Gastrocnemius medialis (tissue), 4 donors: Measurements from ENCODE around the gene SLC35D3. TPM values are rescaled to one million over a fixed set of nuclear protein-coding genes. Genes with fewer than 3 reads are reported as not detected.
"Not testable (repeated sequence)": the region's sequence is repeated elsewhere in the genome, so short reads cannot be mapped to it uniquely, and the experiment has no call there.

ENCODE experiments used
- ATAC-seq, 2 donors: fragments of 150-250 bp; one replicate each; pipeline ENCODE4 v1.9.1; 2016
- DNase-seq, 2 donors: peaks; one replicate each; pipeline ENCODE4 v3.0.0-alpha.2; 2019
- H3K27ac ChIP-seq, 4 donors: fragments of 200-600 bp; sonication (generic); 1 replicate in 1 of 4; 2 replicates in 3 of 4; pipeline ENCODE4 v1.5.1; 2016 to 2018; ENCODE audit warnings: mild to moderate bottlenecking in 2 of 4, moderate library complexity in 1 of 4
- H3K27me3 ChIP-seq, 3 donors: fragments of 200-600 bp; sonication (generic) in 2 of 3; 1 replicate in 1 of 3; 2 replicates in 2 of 3; pipeline versions ENCODE4 v1.5.1 to v1.6.0; 2016 to 2019; ENCODE audit warnings: mild to moderate bottlenecking in 1 of 3, moderate library complexity in 1 of 3
- H3K36me3 ChIP-seq, 2 donors: fragments of 200-600 bp; sonication (generic) in 1 of 2; one replicate each; pipeline ENCODE4 v1.5.1; 2017 to 2018
- H3K4me1 ChIP-seq, 2 donors: fragments of 200-600 bp; sonication (generic) in 1 of 2; one replicate each; pipeline ENCODE4 v1.5.1; 2016 to 2017; ENCODE audit warnings: mild to moderate bottlenecking in 2 of 2
- H3K4me3 ChIP-seq, 4 donors: fragments of 200-600 bp; sonication (generic) in 3 of 4; 1 replicate in 1 of 4; 2 replicates in 3 of 4; pipeline ENCODE4 v1.5.1; 2016 to 2019; ENCODE audit warnings: mild to moderate bottlenecking in 2 of 4
- H3K9me3 ChIP-seq, 3 donors: fragments of 200-600 bp; sonication (generic) in 2 of 3; 1 replicate in 1 of 3; 2 replicates in 2 of 3; pipeline ENCODE4 v1.5.1; 2016 to 2019
- POLR2A ChIP-seq, 2 donors: fragments of 450-650 bp; IDR thresholded peaks; one replicate each; pipeline ENCODE4 v1.6.1; 2017; ENCODE audit warnings: antibody characterized with exemption in 2 of 2, mild to moderate bottlenecking in 2 of 2, moderate library complexity in 2 of 2
- in situ Hi-C, 4 donors: fragments of 200-750 bp; cut with MboI; loops; one replicate each; pipeline versions ENCODE4 v1.15.0 to v1.8.0; 2017; ENCODE audit warnings: low sequenced_read_pairs in 4 of 4
- intact Hi-C: fragments of 100-400 bp; cut with DNase I; formaldehyde crosslinking; loops from one replicate; pipeline ENCODE4 v1.15.1; 2023; ENCODE audit warnings: low total_unique reads
- total RNA-seq, 4 donors: library from RNA; depleted of rRNA; stranded (reverse); fragments of >200 nt; gene quantifications; one replicate each; pipeline versions ENCODE4 v1.1.0 to v1.2.3, GENCODE V29; 2016
- TF ChIP-seq, protein P1 (sequence below), 5 experiments: fragments of 450-650 bp in 3 of 5; fragments of 200-600 bp in 2 of 5; sonication (generic) in 2 of 5; IDR thresholded peaks in 4 of 5; conservative IDR thresholded peaks in 1 of 5; 1 replicate in 4 of 5; 2 replicates in 1 of 5; pipeline ENCODE4 v1.5.1; 2016 to 2019; ENCODE audit warnings: antibody characterized with exemption in 5 of 5, mild to moderate bottlenecking in 3 of 5, moderate library complexity in 3 of 5

The SLC35D3 gene
- total RNA-seq, 4 donors from 2014 or later = not detected

DNA sequence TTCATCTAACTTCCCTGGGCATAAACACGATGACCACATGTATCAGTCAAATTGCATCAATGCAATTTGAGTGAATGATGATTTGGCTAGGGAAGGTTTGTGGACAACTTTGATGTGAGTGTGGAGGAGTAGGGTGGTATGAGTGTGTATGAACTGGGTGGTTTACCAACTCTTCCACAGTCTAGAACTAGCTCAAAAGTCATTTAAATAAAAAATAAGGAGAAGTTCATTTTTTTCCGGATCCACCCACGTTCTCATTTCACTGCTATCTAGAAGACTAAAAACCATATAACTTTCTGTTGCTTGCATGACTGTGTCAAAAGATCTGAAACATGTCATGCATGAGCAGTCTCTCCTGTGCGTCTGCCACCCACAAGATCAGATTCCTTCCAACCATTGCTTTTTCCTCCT lies 23.6 kb downstream of the SLC35D3 start:
- no peak overlapping the region for H3K4me3 ChIP-seq
- no peaks in the 10 kb centered on the region for H3K9me3 ChIP-seq
- no peak for ATAC-seq
- intact Hi-C loops = no loop called here
- H3K36me3 ChIP-seq = no peaks in the 10 kb centered on the region
- TF ChIP-seq POLR2A (IDR thresholded peaks at IDR 0.05) = no peak
- TF ChIP-seq, protein P1, sequence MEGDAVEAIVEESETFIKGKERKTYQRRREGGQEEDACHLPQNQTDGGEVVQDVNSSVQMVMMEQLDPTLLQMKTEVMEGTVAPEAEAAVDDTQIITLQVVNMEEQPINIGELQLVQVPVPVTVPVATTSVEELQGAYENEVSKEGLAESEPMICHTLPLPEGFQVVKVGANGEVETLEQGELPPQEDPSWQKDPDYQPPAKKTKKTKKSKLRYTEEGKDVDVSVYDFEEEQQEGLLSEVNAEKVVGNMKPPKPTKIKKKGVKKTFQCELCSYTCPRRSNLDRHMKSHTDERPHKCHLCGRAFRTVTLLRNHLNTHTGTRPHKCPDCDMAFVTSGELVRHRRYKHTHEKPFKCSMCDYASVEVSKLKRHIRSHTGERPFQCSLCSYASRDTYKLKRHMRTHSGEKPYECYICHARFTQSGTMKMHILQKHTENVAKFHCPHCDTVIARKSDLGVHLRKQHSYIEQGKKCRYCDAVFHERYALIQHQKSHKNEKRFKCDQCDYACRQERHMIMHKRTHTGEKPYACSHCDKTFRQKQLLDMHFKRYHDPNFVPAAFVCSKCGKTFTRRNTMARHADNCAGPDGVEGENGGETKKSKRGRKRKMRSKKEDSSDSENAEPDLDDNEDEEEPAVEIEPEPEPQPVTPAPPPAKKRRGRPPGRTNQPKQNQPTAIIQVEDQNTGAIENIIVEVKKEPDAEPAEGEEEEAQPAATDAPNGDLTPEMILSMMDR (IDR thresholded peaks at IDR 0.05 in 4 of 5, conservative IDR thresholded peaks at IDR 0.05 in 1 of 5) = no peak
- H3K27ac ChIP-seq = no peak overlapping the region
- in situ Hi-C loops = no loop called here
- DNase-seq = no peak
- no peaks in the 10 kb centered on the region for H3K4me1 ChIP-seq
- no peaks in the 10 kb centered on the region for H3K27me3 ChIP-seq

DNA sequence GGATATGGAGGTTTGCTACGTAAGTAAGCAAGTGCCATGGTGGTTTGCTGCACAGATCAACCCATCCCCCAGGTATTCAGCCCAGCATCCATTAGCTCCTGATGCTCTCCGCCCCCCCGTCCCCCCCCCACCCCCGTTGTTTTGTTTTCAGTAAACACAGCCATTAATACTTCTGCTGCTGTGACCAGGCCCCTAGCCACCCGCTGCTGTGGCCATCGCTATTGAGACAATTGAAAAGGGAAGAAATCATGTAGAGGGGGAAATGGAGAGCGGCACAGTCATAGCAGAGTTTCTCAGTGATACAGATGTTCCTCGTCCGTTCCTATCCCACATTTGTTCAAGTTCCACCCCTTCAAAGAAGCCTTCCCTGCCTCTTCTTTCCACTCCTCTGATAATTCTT lies 24.9 kb downstream of the SLC35D3 start:
- Histone ChIP-seq H3K27ac (no peak overlapping the region), H3K9me3 (no peaks in the 10 kb centered on the region), H3K4me3 (no peak overlapping the region), H3K27me3 (no peaks in the 10 kb centered on the region), H3K4me1 (no peaks in the 10 kb centered on the region), H3K36me3 (no peaks in the 10 kb centered on the region)
- intact Hi-C loops (no loop called here), in situ Hi-C loops (no loop called here)
- ATAC-seq (no peak), DNase-seq (no peak)
- TF ChIP-seq, protein P1 (IDR thresholded peaks at IDR 0.05 in 4 of 5, conservative IDR thresholded peaks at IDR 0.05 in 1 of 5) = no peak
- TF ChIP-seq POLR2A (IDR thresholded peaks at IDR 0.05) = no peak

DNA sequence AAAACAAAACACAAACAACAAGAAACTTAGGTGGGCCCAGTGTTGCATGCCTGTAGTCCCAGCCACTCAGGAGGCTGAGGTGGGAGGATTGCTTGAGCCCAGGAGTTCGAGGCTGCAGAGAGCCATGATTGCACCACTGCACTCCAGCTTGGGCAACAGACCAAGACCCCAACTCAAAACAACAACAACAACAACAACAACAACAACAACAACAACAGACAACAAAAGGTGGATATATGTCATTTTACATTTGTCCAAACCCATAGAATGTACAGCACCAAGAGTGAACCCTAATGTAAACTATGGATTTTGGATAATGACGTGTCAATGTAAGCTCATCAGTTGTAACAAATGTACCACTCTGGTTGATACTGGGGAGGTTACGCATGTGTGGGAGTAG lies 27.9 kb downstream of the SLC35D3 start:
- H3K4me3 ChIP-seq, ATAC-seq, DNase-seq, H3K4me1 ChIP-seq, H3K27ac ChIP-seq, H3K36me3 ChIP-seq, intact Hi-C loops, H3K9me3 ChIP-seq, H3K27me3 ChIP-seq: not testable (repeated sequence)
- in situ Hi-C loops = loop anchor here in 2 of 4 donors (25.0 kb wide), 1 partner anchor 687 kb away; no protein-coding TSS in a partner anchor

DNA sequence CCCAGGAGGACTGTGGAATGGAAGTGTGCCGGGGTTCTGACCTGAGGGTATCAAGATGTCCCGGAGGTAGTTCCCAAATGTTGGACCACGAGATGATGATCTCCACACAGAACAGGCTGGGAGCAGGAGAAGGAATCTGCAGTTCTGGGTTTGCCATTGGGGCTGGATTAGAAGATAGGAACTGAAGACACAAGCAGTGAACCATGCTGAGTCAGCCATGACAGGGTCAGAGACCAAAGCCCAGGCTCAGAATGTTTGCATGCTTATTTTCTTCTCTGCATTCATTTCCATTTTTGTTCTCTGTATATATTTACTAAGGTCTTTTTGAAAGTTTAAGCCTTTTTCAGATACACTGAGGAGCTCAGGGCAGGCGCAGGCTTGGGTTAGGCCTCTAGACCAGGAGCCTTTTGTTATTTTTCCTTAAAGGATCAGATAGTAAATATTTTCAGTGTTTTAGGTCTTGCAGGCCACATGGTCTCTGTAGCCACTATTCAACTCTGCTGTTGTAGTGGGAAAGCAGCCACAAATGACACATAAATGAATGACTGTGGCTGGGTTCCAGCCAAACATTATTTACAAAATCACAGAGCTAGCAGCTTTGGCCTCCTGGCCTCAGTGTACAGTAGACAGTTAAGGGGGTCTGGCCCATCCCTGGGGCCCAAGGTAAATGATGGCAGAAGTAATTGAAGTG lies 28.5 kb downstream of the SLC35D3 start:
- in situ Hi-C loops (loop anchor here in 2 of 4 donors (25.0 kb wide), 1 partner anchor 687 kb away; no protein-coding TSS in a partner anchor), intact Hi-C loops (no loop called here)
- H3K36me3 ChIP-seq = no peaks in the 10 kb centered on the region
- H3K4me3 ChIP-seq = no peak overlapping the region
- no peaks in the 10 kb centered on the region for H3K4me1 ChIP-seq
- no peak for TF ChIP-seq POLR2A (IDR thresholded peaks at IDR 0.05)
- TF ChIP-seq, protein P1 (IDR thresholded peaks at IDR 0.05 in 4 of 5, conservative IDR thresholded peaks at IDR 0.05 in 1 of 5) = no peak
- H3K9me3 ChIP-seq = no peaks in the 10 kb centered on the region
- DNase-seq (no peak), ATAC-seq (no peak)
- H3K27me3 ChIP-seq = no peaks in the 10 kb centered on the region
- H3K27ac ChIP-seq = no peak overlapping the region

GRCh38 chr6:136952714-136953260 lies 30.7 kb downstream of the SLC35D3 start:
- no peak for TF ChIP-seq POLR2A (IDR thresholded peaks at IDR 0.05)
- H3K27ac ChIP-seq = no peak overlapping the region
- H3K27me3 ChIP-seq = no peaks in the 10 kb centered on the region
- DNase-seq (no peak), ATAC-seq (no peak)
- no peaks in the 10 kb centered on the region for H3K36me3 ChIP-seq
- intact Hi-C loops = no loop called here
- no peaks in the 10 kb centered on the region for H3K9me3 ChIP-seq
- H3K4me1 ChIP-seq = no peaks in the 10 kb centered on the region
- in situ Hi-C loops = loop anchor here in 2 of 4 donors (25.0 kb wide), 1 partner anchor 685 kb away; no protein-coding TSS in a partner anchor
- no peak overlapping the region for H3K4me3 ChIP-seq
